HG02884 (cell line): ENCODE measurements around the gene ARFGEF3.
A peak's percentile ranks its signal among the peaks of the same experiment; 100 is the strongest.

Experiments
- ATAC-seq: cut with Tn5 transposase; IDR thresholded peaks from one replicate; pipeline ENCODE4 v1.9.1; 2021; ENCODE audit warnings: mild to moderate bottlenecking, moderate library complexity; ENCODE audit not compliant: unreplicated experiment

Gene ARFGEF3

DNA sequence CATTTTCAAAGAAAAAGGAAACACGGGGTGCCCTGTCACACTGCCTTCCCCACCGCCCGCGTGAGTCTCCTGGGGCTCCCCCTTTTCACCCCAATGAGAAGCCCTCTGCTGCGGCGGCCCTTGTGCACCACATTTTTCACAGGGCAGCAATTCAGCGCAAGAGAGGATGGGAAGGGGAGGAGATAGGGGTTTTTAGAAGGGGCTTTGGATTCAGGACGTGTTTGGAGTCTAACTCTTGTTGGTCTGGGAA is 726 bp upstream of the ARFGEF3 start:
- no peak for ATAC-seq

DNA sequence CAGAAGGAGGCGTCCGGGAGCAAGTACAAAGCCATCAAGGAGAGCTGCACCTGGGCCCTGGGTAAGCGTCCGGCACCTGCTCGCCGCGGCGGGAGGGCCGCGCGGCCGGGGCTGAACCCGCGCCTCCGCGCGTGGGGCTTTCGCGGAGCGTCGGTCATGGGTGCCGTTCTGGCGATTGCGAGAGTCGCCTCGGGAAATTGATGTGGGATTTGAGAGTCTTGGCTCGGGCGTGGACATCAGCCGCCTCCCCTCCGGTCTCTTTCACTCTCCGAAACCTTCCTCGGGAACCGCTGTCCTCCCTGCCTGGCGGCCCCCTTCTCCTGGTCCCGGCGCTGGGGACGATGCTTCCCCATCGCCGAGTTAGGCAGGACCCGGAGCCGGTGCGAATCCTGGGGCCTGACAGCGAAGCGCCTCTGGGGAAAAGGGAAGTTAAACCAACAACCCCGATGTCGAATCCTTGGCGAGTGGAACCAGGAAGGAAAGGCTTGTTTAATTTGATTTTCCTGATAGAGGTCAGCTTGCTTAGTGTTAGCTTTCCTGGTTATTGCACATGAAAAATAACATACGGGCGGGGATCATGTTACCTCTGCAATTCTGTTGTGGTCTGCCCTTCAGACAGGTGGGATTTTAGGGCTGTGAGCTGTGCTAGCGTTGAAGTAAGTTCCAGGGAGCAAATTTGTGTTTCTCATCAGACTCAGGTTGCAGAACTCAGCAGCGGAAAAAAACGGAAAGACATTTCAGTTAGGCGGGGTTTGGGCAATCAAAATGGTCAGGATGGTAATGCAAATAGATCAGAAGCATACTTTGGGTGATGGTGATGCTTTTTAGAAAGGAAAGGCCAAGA is 594 bp downstream of the ARFGEF3 start:
- peak; percentile 23 for ATAC-seq

DNA sequence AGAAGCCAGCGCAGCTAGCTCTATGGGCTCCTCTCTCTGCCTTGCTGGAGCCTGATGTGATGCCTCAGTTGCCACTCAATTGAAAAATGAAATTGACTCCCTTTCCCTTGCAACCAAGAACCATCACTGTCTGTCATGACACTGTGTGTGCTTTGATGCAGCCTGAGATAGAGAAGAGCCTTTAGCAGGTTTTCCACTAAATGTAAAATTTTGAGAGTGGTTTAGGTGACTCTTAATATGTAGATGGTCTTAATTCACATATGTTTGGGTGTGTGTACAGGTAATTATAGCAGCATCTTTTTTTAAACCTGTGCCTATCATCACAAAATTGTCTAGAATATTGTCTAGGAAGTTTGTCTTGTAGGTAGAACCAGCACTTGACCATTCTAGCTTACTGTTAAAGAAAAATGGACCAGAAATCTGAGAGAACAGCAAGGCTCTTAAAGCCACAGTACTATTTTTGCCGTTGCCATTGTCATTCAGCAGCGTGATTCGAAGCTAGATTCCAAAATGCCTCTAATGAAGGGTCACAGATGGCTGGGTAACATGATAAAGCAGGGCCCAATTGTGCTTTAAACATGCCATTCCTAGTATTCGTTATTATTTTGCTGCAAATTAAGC is 1.3 kb downstream of the ARFGEF3 start:
- no peak for ATAC-seq

DNA sequence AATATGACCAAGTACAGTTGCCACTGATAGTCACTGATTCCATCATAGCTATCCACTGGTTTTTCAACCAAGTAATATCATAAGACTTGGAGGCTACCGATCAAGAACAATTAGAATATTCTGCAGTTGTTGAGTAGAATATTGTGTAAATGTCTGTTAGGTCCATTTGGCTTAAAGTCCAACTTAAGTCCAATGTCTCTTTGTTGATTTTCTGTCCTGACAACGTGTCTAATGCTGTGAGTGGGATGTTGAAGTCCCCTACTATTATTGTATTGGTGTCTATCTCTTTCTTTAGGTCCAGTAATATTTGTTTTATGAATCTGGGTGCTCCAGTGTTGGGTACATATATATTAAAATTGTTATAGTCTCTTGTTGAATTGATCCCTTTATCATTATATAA is 13.9 kb downstream of the ARFGEF3 start:
- no peak for ATAC-seq

DNA sequence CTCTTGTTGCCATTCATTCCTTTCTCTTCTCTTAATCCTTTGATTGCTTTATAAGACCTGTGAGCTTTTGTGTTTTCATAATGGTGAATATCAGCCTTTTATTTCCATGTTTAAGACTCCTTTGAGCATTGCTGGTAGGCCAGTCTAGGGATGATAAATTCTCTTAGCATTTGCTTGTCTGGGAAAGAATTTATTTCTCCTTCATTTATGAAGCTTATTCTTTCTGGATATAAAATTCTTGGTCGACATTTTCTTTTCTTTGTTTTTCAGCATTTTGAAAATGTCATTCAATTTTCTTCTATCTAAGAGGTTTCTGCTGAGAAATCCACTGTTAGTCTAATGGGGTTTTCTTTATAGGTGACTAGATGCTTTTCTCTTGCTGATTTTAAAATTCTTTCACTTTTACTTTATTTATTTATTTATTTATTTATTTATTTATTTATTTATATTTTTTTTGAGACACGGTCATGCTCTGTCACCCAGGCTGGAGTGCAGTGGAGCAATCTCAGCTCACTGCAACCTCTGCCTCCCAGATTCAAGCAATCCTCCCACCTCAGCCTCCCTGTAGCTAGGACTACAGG is 15.0 kb downstream of the ARFGEF3 start:
- ATAC-seq: no peak

DNA sequence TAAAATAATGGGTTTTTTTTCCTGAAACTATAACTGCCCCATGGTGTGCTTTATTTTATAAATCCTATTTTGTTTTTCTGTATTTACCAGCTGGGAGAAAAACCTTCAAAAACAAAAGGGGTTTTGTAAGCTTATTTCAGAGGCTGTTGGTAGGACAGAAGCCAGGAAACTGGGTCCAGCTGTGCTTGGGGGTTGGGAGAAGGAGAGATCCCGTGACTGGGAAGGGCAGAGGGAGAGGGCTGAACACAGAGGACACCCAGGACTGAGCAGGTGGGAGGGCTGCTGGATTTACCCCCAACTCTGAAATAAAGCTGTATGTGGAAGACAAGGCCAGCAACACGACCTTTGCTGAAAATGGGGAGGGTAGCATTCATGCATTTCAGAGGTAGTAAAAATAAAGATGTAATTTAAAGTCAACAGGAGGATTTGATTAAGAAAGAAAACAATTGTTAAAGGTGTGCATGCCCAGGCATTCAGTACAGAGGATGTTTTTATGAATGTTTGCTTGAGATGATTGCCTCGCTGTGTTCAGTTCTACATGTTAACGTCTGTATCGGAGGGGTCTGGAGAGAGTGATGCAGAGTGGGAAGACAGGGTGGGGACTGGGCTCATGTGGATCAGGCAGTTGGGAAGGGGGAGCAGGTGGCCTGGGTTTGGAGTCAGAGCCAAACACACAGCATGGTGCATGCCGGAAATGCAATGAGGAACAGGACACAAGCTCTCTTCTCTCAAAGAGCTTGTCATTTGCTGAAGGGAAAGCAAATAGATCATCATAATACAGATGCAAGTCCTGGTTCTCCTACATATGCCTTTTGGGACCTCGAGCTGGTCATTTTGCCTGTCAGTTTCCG is 21.4 kb downstream of the ARFGEF3 start:
- no peak for ATAC-seq

DNA sequence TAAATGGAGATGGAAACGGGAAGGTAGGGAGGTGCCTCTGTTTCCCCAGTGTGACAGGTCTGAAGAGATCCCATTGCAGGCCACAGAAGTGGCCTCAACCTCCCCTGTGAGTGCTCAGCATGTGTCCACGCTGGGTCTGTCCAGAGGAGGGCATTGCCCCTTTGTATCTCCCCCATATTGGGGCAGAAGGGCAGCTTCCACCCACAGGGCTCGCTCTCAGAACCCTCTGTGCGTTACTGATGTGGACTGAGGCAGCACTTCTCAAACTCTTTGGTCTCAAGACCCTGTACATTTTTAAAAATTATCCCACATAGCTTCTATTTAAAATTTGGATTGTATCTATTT is 22.0 kb downstream of the ARFGEF3 start:
- no peak for ATAC-seq

DNA sequence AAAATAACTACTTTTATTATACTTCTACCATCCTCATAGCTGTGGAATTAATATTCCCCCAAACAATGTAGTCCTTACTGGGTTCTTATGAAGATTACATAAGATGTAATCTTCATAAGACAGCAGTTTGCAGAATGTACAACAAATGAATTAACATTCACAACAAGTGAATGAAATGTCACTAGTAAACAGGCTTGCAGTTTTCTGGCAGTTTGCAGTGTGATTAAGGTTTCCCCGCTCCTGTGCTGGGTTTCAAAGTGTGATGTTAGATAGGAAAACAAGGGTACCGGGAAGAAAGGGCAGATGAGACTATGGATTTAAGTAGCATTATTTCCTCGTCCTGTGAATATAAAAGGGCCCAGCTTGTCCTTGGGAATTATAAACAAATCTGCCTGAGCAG is 22.5 kb downstream of the ARFGEF3 start:
- no peak for ATAC-seq

DNA sequence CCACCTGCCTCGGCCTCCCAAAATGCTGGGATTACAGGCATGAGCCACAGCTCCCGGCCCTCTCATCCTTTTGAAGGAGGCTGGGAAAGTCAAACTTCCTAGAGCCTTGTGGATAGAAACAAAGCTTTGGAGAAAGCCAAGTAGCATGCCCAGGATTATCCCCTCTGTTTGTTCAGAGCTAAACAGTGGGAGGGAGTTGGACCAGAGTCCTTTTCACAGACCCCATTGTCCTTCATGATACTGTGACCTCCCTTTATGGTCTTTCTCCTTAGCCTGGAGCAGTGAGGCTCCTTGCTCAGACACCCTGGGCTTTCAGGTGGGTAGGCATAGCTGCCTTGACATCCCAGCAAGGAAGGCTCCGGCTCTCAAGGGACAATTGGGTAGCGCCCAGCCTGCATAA is 25.4 kb downstream of the ARFGEF3 start:
- no peak for ATAC-seq

DNA sequence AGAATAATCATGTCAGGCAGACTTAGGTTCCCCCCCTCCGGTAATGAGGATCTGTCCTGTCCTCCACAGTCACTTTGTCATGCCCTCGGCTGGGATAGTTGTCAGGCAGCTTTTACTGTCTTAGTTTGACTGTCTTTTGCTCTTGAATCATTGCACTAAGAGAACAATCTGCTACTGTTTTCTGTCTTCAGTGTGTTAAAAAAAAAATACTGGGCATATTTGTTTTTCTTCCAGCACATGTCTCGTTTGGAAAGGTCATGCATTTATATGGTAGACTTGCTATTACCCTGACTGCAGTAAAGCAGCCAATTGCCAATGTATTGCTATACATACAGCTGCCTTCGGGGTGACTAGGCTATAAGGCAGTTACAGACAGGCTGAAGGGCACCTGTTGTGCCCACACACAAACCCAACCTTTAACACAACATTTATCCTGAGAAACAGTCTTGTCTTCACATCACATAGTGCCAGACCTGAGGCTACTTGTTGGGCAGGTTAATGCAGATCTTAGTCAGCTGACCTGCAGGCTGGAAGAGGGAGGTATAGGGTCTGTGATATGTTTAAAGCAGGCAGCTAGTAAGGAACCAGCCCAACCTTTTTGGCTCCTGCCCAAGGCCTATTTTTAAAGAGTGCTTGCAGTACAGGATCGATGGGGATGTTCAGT is 26.7 kb downstream of the ARFGEF3 start:
- no peak for ATAC-seq

DNA sequence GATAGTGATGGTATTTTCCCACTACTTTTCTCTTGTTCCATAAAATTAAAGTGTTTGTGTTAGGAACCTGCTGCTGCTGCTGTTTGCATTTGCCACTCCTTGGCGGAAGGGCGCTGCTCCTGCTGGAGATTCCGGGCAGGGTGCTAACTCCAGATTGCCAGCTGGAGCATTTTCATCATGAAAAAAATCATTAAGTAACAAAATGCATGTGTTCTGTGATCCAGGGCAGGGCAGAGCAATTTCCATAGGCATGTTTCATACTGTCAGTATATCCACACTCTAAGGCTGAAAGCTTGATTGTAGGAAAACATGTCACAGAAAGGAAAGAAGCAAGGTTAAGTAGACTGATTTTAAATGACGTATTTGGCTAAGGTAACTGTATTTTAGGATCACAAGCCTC is 32.5 kb downstream of the ARFGEF3 start:
- no peak for ATAC-seq

DNA sequence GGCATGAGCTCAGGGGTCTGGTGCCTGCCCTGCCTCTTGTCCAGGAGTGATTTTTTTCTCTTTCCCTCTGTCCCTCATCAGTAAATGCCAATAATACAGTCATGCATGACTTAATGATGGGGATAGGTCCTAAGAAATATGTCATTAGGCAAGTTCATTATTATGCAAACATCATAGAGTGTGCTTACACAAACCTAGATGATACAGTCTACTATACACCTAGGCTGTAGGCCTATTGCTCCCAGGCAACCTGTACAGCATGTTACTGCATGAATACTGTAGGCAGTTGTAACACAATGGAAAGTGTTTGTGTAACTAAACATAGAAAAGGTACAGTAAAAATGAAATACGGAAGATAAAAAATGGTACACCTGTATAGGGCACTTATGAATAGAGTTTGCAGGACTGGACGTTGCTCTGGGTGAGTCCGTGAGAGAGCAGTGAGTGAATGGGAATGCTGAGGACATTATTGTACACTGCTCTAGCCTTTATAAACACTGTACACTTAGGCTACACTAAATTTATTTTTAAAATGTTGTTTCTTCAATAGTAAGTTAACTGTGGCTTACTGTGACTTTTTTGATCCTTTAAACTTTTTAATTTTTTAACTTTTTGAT is 34.5 kb downstream of the ARFGEF3 start:
- no peak for ATAC-seq

DNA sequence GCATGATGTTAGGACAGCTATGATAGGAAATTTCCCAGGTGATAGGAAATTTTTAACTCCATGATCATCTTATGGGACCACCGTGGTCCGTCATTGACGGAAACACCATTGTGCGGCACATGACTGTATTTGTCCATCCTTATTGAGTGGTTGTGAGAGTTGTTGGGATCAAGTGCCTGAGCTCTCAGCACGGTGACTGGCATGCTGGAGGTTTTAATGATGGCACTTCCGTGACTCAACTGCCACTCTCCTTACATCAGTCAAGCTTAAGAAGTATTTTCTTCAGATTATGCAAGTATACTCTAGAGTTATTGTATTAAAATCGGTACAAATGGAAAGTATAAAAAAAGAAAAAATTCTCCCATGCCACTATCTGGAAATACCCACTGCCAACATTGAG is 35.8 kb downstream of the ARFGEF3 start:
- no peak for ATAC-seq

DNA sequence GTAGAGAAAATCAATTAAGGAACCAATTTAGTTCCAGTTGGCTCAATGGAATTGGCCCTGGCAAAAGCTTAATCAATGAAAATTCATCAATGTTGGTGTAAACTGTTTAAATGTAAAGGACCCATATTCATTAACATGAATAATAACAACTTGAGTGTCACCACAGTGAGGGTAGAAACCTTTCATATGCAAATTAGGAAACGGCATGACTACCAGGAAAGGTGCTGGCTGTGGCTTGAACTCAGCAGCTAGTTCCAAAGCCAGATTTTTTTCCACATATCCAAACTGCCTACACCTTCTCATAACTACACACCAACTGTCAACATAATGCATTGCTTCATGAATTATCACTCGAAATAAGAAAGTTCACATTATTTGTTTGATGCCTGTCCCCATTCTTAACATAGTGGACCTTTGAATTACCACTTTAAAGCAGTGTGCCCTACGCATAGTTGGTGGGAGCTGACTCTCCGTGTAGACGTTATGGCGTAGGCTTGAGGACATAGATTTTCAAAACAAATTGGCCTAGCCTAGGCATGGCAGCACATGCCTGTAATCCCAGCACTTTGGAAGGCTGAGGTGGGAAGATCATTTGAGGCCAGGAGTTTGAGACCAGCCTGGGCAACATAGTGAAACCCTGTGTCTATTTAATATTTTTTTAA is 36.8 kb downstream of the ARFGEF3 start:
- ATAC-seq: no peak

DNA sequence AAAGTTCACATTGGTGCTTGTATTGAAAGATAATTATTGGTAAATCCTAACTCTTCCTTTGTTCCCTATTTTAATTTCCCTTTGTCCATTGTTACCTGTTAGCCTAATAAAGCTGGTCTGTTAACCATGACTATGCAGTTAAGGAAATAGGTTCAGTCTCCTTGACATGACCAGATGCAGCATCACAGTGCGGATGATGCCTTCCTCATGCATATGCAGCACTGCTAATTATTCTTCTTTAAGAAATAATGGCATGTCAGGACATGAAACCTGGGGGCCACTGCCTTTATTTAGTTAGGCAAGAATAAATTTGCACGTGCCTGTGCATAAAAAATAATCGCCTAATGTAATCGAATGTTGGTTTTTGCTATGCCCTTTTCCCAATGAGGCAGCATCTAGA is 40.1 kb downstream of the ARFGEF3 start:
- no peak for ATAC-seq

DNA sequence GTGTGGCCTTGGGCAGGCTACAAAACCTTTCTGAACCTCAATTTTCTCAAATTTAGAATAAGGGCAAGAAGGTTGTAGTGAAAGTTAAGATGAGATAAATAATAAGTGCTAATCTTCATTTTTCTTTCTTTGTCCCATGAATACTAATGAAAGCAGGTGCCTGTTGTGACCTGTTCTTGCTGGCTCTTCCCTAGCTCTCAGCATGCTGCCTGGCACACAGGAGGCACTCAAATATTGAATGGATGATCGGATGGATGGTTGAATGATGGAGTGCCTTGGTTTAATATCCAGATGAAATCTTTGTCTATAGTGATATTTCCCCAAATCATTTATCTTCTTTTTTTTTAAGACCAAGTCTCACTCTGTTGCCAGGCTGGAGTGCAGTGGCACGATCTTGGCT is 41.6 kb downstream of the ARFGEF3 start:
- ATAC-seq: no peak

DNA sequence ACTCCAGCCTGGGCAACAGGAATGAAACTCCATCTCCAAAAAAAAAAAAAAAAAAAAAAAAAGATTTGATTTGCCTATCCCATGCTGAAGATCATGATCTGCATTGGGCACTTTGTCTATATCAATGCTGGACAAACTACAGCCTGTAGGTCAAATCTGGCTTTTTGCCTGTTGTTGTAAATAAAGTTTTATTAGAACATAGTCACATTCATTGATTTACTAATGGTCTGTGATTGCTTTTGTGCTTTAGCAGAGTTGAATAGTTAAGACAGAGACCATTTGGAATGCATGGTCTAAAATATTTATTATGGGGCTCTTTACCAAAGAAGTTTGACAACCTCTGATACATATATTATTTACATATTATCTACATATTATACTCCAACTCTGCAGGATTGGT is 42.6 kb downstream of the ARFGEF3 start:
- ATAC-seq: no peak

DNA sequence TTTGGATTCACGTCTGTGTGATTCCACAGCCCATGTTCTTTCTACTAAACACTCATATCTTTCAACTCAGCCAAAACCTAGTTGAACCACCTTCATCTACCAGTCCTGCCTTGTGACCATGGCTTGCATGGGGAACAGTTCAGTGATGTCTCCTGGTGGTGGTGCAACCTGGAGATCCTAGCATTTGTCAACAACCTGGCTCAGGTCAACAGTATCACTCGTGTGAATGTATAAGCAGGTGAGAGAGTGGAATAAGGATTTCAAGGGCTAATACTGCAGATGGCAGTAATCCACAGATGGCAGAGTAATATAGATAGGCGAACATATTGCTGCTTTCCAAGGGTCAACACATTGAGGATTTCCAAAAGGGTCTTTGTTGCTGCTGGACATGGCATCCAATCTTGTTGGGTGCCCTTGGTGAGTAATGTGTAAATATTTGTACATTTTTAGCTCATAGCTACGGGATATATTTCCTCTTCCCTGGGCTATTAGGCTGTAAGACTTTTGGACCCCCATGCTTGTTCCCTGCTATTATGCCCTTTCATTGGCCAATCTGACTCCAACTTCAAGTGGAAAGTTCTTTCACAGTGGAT is 43.1 kb downstream of the ARFGEF3 start:
- no peak for ATAC-seq

DNA sequence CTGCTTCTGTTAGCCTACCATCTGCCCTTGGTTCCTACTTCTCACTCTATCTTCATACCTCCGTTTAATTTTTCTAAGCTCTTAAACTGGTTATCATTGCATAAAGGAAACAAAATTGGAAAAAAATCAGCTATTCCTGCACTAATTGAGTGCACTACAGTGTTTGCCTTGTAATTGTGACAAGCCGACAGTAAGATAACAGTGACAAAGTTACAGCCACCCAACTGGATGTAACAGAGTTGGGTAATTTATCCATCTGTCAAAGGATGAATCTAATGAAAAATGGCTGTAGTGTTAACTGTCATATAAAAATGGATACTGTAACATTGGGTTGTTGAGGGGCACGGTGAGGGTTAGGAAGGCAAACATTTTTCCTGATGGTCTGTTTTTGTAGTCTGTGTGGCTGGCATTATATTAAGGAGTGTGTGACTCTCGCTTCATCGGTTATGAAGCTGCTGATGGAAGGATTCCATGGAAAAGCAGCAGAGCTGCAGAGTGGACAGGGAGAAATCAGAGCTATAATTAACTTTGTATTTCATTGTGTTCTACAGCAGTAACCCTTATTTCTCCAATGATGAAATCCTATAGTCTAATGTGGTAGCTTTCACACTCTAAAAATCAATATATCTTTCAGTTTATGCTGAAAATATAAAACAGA is 43.8 kb downstream of the ARFGEF3 start:
- no peak for ATAC-seq
